ENCODE data around the gene SAE1. TPM values are rescaled to one million over a fixed set of nuclear protein-coding genes. Genes with fewer than 3 reads are reported as not detected.
A peak's percentile ranks its signal among the peaks of the same experiment; 100 is the strongest.

Gene SAE1
- total RNA-seq, 1 experiment from 2014 or later: 314 TPM

DNA sequence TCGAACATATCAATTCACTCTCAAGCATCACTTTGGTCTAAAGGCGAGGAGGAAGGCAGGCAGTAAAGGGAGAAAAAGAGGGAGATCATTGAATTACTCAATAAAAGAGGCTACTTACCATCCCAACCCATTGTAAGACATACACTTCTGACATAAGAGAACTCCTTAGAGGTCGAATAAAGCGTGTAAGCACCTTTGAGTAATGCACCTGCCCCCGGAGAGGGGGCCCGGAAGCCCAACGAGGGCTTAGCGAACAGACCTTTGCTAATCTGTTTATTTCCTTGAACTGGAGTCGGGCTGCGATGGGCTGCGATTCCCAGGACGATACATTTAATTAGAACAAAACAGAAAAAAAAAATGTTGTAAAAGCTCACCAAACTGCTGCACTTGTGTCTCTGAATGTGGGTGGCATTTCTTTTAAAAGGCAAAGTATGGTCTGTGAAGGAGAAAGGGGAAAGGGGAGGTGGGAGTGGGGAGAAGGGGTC is 20.1 kb upstream of the SAE1 start:
- DNase-seq (ENCODE audit: low spot score): peak; percentile 28
- H3K9me3 ChIP-seq (ENCODE audit: low read depth, low read length, poor library complexity, severe bottlenecking): no peaks in the 10 kb centered on the region
- no TSS peak for BruUV-seq (replicated peaks)

DNA sequence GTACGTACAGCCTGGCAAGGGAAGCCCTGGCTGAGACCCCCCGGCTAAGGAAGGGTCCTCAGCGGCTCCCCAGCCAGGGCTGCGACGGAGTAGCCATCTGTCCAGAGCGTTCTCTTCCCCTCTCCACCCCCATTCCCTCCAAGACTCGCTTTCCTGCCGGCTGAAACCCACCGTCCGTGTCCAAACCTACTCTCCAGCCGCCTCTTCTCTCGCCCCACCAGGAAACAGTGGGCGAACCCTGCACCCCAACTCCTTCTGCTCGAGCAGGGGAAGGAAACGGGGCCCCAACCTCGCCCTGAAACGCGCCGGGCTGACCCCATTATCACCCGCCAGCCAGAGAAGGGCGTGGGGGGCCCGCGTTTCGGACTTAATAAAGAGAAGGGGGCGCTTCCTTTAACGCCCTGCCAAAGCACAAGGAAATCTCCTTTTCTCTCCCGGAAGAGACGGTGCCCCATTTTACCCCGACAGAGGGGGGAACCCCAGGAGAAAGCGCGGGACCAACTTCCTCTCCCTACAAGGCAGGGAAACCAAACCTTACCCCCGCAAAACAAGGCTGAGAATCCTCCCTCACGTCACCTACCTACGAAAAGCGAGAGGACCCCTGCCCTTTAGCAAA is 19.5 kb upstream of the SAE1 start:
- H3K36me3 ChIP-seq (ENCODE audit: insufficient read depth, low read length, poor library complexity, severe bottlenecking): peaks cover 19% of the 10 kb centered on the region
- no TSS peak for BruUV-seq (replicated peaks)
- POLR2A ChIA-PET (ENCODE audit: low non-redundant PET): interaction anchor here (0.5 kb wide), 1 partner anchor 96 kb away, joined by 4 read pairs; no protein-coding TSS in a partner anchor
- intact Hi-C loops (cut with micrococcal nuclease; ENCODE audit: unreplicated experiment): loop anchor here (10.0 kb wide), 1 partner anchor 326 kb away; the partner anchor contains the start of gene SLC1A5
- H3K4me1 ChIP-seq (ENCODE audit: insufficient read depth, low read length, poor library complexity, severe bottlenecking): peaks cover 34% of the 10 kb centered on the region
- peak; percentile 27 for DNase-seq (ENCODE audit: low spot score)
- H3K27ac ChIP-seq (ENCODE audit: low read depth, low read length, poor library complexity, severe bottlenecking): peak overlapping the region; percentile 100
- peak overlapping the region; percentile 96 for H3K4me3 ChIP-seq (ENCODE audit: low read depth, low read length, poor library complexity, severe bottlenecking)
- TF ChIP-seq EZH2 (IDR thresholded peaks at IDR 0.05; ENCODE audit: borderline replicate concordance, low read depth, low read length, poor library complexity, severe bottlenecking) (no peak), CTCF (conservative IDR thresholded peaks at IDR 0.05; ENCODE audit: low read depth, low read length) (no peak)
- CTCF ChIA-PET: interaction anchor here (0.6 kb wide), 1 partner anchor 216 kb away, joined by 3 read pairs; no protein-coding TSS in a partner anchor
- no peaks in the 10 kb centered on the region for H3K9me3 ChIP-seq (ENCODE audit: low read depth, low read length, poor library complexity, severe bottlenecking)
- no peaks in the 10 kb centered on the region for H3K27me3 ChIP-seq (replicated peaks; ENCODE audit: insufficient read depth, low read depth, low read length, poor library complexity)

More for the DNA sequence above, 20.1 kb upstream of the SAE1 start:
- Histone ChIP-seq H3K4me3 (ENCODE audit: low read depth, low read length, poor library complexity, severe bottlenecking) (peak overlapping the region; percentile 96), H3K36me3 (ENCODE audit: insufficient read depth, low read length, poor library complexity, severe bottlenecking) (peaks cover 19% of the 10 kb centered on the region), H3K27me3 (replicated peaks; ENCODE audit: insufficient read depth, low read depth, low read length, poor library complexity) (no peaks in the 10 kb centered on the region), H3K4me1 (ENCODE audit: insufficient read depth, low read length, poor library complexity, severe bottlenecking) (peaks cover 34% of the 10 kb centered on the region), H3K27ac (ENCODE audit: low read depth, low read length, poor library complexity, severe bottlenecking) (peak overlapping the region; percentile 100)
- CTCF ChIA-PET: interaction anchor here (0.6 kb wide), 1 partner anchor 216 kb away, joined by 3 read pairs; no protein-coding TSS in a partner anchor
- intact Hi-C loops (cut with micrococcal nuclease; ENCODE audit: unreplicated experiment): loop anchor here (10.0 kb wide), 1 partner anchor 326 kb away; the partner anchor contains the start of gene SLC1A5
- TF ChIP-seq CTCF (conservative IDR thresholded peaks at IDR 0.05; ENCODE audit: low read depth, low read length) (no peak), EZH2 (IDR thresholded peaks at IDR 0.05; ENCODE audit: borderline replicate concordance, low read depth, low read length, poor library complexity, severe bottlenecking) (no peak)
- POLR2A ChIA-PET (ENCODE audit: low non-redundant PET): no interaction called here

- H3K4me3 ChIP-seq (ENCODE audit: low read depth, low read length, poor library complexity, severe bottlenecking): peak overlapping the region; percentile 96
- peak overlapping the region; percentile 100 for H3K27ac ChIP-seq (ENCODE audit: low read depth, low read length, poor library complexity, severe bottlenecking)
- DNase-seq (ENCODE audit: low spot score): no peak
- H3K4me1 ChIP-seq (ENCODE audit: insufficient read depth, low read length, poor library complexity, severe bottlenecking): peaks cover 34% of the 10 kb centered on the region
- H3K27me3 ChIP-seq (replicated peaks; ENCODE audit: insufficient read depth, low read depth, low read length, poor library complexity): no peaks in the 10 kb centered on the region
- TF ChIP-seq CTCF (conservative IDR thresholded peaks at IDR 0.05; ENCODE audit: low read depth, low read length): no peak
- TF ChIP-seq EZH2 (IDR thresholded peaks at IDR 0.05; ENCODE audit: borderline replicate concordance, low read depth, low read length, poor library complexity, severe bottlenecking): no peak
- ChIA-PET POLR2A (ENCODE audit: low non-redundant PET) (interaction anchor here (0.5 kb wide), 1 partner anchor 97 kb away, joined by 4 read pairs; no protein-coding TSS in a partner anchor), CTCF (no interaction called here)
- intact Hi-C loops (cut with micrococcal nuclease; ENCODE audit: unreplicated experiment): loop anchor here (10.0 kb wide), 1 partner anchor 327 kb away; the partner anchor contains the start of gene SLC1A5
- peaks cover 19% of the 10 kb centered on the region for H3K36me3 ChIP-seq (ENCODE audit: insufficient read depth, low read length, poor library complexity, severe bottlenecking)
- H3K9me3 ChIP-seq (ENCODE audit: low read depth, low read length, poor library complexity, severe bottlenecking): no peaks in the 10 kb centered on the region
- TSS peak; percentile 36 for BruUV-seq (replicated peaks)
These were observed 18.9 kb upstream of the SAE1 start for GRCh38 chr19:47111682-47112165.
